BLaER1 treated with 17β-estradiol and CSF1 and Interleukin-3, amounts not matched to agents 10 nM and 100 nM (cell line): ENCODE data around the gene RTN4.
"Not testable (repeated sequence)": the region's sequence is repeated elsewhere in the genome, so short reads cannot be mapped to it uniquely, and the experiment has no call there.

Source experiments
- H3K27ac ChIP-seq, 11 experiments: shearing (Covaris generic); formaldehyde crosslinking; 2 replicates each; pipeline ENCODE4 v1.8.1; 2022
- H3K27me3 ChIP-seq, 11 experiments: shearing (Covaris generic); formaldehyde crosslinking; 2 replicates each; pipeline ENCODE4 v1.8.1; 2022
- H3K36me3 ChIP-seq, 11 experiments: shearing (Covaris generic); formaldehyde crosslinking; 2 replicates each; pipeline ENCODE4 v1.8.1; 2022
- H3K4me1 ChIP-seq, 10 experiments: shearing (Covaris generic); formaldehyde crosslinking; 2 replicates each; pipeline ENCODE4 v1.8.1; 2022
- H3K4me2 ChIP-seq, 11 experiments: shearing (Covaris generic); formaldehyde crosslinking; 2 replicates each; pipeline ENCODE4 v1.8.1; 2022
- H3K4me3 ChIP-seq, 10 experiments: shearing (Covaris generic); formaldehyde crosslinking; 2 replicates each; pipeline ENCODE4 v1.8.1; 2022
- H3K9ac ChIP-seq, 11 experiments: shearing (Covaris generic); formaldehyde crosslinking; 2 replicates each; pipeline ENCODE4 v1.8.1; 2022
- H3K9me3 ChIP-seq, 11 experiments: shearing (Covaris generic); formaldehyde crosslinking; replicated peaks in 1 of 11; 2 replicates each; pipeline ENCODE4 v1.8.1; 2022
- H4K20me1 ChIP-seq, 11 experiments: shearing (Covaris generic); formaldehyde crosslinking; 2 replicates each; pipeline ENCODE4 v1.8.1; 2022
- Cebpa-rat ChIP-seq, 11 experiments: shearing (Covaris generic); IDR thresholded peaks; 2 replicates each; pipeline ENCODE4 v1.8.1; 2022

The RTN4 gene

DNA sequence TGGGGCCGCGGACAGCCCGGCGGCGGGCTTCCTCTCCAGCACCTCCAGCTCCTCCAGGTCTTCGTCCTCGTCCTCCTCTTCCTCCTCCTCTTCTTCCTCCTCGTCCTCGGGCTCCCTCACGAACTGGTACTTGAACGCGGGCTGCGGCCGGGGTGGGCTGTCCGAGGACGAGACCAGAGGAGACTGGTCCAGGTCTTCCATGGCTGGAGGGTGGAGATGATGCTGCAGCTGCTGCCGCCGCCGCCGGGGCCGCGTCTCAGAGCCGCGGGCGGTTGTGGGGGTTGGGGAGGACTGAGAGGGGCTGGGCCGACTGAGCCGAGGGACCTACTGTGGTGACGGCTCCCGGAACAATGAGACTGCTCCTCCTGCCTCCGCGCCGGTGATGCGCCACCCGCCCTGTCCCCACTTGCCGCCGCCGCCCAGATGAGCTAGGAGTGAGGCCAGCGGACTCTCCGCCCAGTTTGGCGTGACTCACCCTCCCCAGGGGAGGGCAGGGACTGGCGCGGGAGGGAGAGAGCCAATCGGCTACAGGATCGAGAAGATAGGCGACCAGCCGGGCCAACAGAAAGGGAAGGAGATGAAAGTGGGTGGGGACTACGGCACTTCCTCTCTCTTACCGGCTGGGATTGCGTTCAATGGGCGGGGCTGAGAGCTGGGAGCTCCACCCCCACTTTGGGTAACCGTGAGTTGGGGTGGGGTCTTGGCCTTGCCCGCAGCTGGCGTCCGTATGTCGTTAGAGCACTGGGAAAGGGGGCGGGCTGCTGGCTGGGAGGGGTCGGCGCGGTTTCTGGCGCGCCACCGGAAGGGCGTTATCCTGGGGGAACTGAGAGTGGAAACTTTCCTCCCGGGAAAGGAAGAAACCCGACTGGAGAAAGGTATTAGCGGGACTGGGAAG, at the start of gene RTN4:
TSS of gene RTN4 (minus strand) at position 352 of the 895 bp plus-strand sequence. CDS start at position 201, 151 bp downstream.
- H3K9ac ChIP-seq: peak within 1 kb of the TSS; percentile 96 to 99 (median 97)
- peak within 1 kb of the TSS; percentile 85 to 97 (median 92) for H3K4me2 ChIP-seq
- no peaks in the 10 kb centered on the region for H3K9me3 ChIP-seq
- no peaks in the 10 kb centered on the region for H3K27me3 ChIP-seq
- peak within 1 kb of the TSS; percentile 93 to 100 (median 99) for H3K4me3 ChIP-seq
- peaks cover 34 to 49% (median 42%) of the 10 kb centered on the region in 10 experiments for H3K4me1 ChIP-seq
- H3K36me3 ChIP-seq: peaks cover 0 to 33% (median 13%) of the 10 kb centered on the region in 11 experiments; a peak in 13 of 22 replicates
- H4K20me1 ChIP-seq: peaks cover 26 to 47% (median 36%) of the 10 kb centered on the region in 11 experiments
- no peak for TF ChIP-seq Cebpa-rat (IDR thresholded peaks at IDR 0.05)
- peak within 1 kb of the TSS; percentile 89 to 99 (median 96) for H3K27ac ChIP-seq

DNA sequence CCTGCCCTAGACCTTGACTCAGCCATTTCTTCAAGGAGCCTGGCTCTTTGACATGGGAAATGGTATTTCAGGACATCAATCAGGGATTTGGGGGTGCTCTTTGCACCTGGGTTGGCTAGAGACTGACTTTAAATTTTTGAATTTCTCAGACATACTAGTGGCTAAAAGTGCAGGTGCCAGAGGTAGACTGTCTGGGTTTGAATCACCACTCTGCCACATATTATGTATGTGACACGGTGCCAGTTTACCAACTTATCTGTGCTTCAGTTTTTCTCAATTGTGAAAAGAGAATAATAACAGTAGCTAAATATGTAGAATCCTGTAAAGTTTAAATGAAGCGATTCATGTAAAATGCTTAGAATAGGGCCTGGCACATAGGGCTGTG, 49.2 kb upstream of the RTN4 start:
- peaks cover 0 to 8% (median 0%) of the 10 kb centered on the region in 11 experiments; a peak in 4 of 22 replicates for H3K9me3 ChIP-seq
- H3K9ac ChIP-seq: no peak overlapping the region; a peak in 1 of 22 replicates
- no peaks in the 10 kb centered on the region for H3K36me3 ChIP-seq
- TF ChIP-seq Cebpa-rat (IDR thresholded peaks at IDR 0.05): no peak
- peaks cover 52 to 71% (median 65%) of the 10 kb centered on the region in 10 experiments for H3K4me1 ChIP-seq
- H3K4me2 ChIP-seq: peak overlapping the region; percentile 50 to 85 (median 73)
- H3K27ac ChIP-seq: peak overlapping the region; percentile 24 to 79 (median 68); a peak in 19 of 22 replicates
- H3K27me3 ChIP-seq: no peaks in the 10 kb centered on the region
- H3K4me3 ChIP-seq: no peak overlapping the region
- H4K20me1 ChIP-seq: no peaks in the 10 kb centered on the region

- Histone ChIP-seq H3K27ac (0 out of 22 replicates have a peak overlapping the region, but pooled peaks of 1 of the 11 experiments have one; percentile 16), H4K20me1 (no peaks in the 10 kb centered on the region), H3K27me3 (no peaks in the 10 kb centered on the region), H3K4me1 (peaks cover 47 to 73% (median 62%) of the 10 kb centered on the region in 10 experiments), H3K9me3 (no peaks in the 10 kb centered on the region; a peak in 1 of 22 replicates), H3K36me3 (no peaks in the 10 kb centered on the region), H3K9ac (no peak overlapping the region), H3K4me2 (peak overlapping the region; percentile 4 to 44 (median 19); a peak in 16 of 22 replicates), H3K4me3 (no peak overlapping the region)
- TF ChIP-seq Cebpa-rat (IDR thresholded peaks at IDR 0.05): no peak
These were observed 47.5 kb upstream of the RTN4 start for GRCh38 chr2:55097461-55098410.

DNA sequence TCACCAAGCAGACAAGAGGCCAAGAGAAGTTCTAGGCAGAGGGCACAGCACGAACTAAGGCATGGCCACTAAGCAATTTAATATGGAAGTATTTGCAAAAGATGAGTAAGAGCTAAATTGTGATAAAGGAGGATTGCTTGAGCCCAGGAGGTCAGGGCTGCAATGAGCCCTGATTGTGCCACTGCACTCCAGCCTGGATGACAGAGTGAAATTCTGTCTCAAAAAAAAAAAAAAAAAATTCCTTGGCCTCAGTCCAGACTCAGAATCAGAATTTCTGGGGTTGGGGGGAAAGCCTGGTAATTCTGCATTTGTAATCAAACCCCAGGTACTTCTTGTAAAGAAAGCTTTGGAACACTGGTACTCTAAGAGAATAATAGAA, 46.8 kb upstream of the RTN4 start:
- Histone ChIP-seq H3K9ac (no peak overlapping the region), H3K36me3 (no peaks in the 10 kb centered on the region), H3K4me2 (peak overlapping the region; percentile 12 to 44 (median 19); a peak in 14 of 22 replicates), H4K20me1 (no peaks in the 10 kb centered on the region), H3K4me3 (no peak overlapping the region), H3K4me1 (peaks cover 41 to 73% (median 59%) of the 10 kb centered on the region in 10 experiments), H3K27ac (0 out of 22 replicates have a peak overlapping the region, but pooled peaks of 1 of the 11 experiments have one; percentile 16), H3K27me3 (no peaks in the 10 kb centered on the region), H3K9me3 (peaks cover 0 to 5% (median 3%) of the 10 kb centered on the region in 11 experiments; a peak in 14 of 22 replicates)
- no peak for TF ChIP-seq Cebpa-rat (IDR thresholded peaks at IDR 0.05)

DNA sequence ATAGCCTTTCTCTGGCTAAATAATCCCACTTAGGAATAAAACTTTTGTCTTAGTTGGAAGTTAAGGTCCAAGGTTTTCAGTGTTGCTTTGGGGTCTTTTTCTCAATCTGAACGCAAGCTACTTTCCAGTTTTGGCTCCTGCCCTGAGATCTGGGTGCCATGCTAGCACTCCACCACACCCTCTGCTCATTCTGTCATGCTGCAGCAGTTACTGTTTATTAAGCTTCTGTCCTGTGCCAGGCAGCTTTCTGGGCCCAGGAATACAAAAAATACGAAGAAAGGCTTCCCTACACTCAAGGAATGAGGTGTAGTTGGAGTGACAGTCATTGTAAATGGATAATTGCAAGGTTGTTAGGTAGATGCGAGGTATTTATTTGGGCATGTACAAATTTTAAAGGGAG, 46.3 kb upstream of the RTN4 start:
- H3K9me3 ChIP-seq: peaks cover 4 to 10% (median 8%) of the 10 kb centered on the region in 11 experiments; a peak in 19 of 22 replicates
- H3K27ac ChIP-seq: peak overlapping the region in 1 of 11 experiments; percentile 8; a peak in 1 of 22 replicates
- no peak for TF ChIP-seq Cebpa-rat (IDR thresholded peaks at IDR 0.05)
- no peaks in the 10 kb centered on the region for H3K36me3 ChIP-seq
- H3K9ac ChIP-seq: no peak overlapping the region
- no peak overlapping the region for H3K4me3 ChIP-seq
- H4K20me1 ChIP-seq: no peaks in the 10 kb centered on the region
- H3K4me1 ChIP-seq: peaks cover 38 to 69% (median 54%) of the 10 kb centered on the region in 10 experiments
- no peaks in the 10 kb centered on the region for H3K27me3 ChIP-seq
- H3K4me2 ChIP-seq: peak overlapping the region in 3 of 11 experiments; percentile 13 to 44 (median 32); a peak in 4 of 22 replicates

GRCh38 chr2:55093381-55093780, 43.1 kb upstream of the RTN4 start:
- H3K9ac ChIP-seq: peak overlapping the region in 1 of 11 experiments; percentile 21; a peak in 1 of 22 replicates
- H3K27ac ChIP-seq: peak overlapping the region in 7 of 11 experiments; percentile 2 to 60 (median 33); a peak in 8 of 22 replicates
- H3K36me3 ChIP-seq: no peaks in the 10 kb centered on the region
- H3K4me2 ChIP-seq: peak overlapping the region in 9 of 11 experiments; percentile 26 to 78 (median 48); a peak in 18 of 22 replicates
- no peak overlapping the region for H3K4me3 ChIP-seq
- H3K4me1 ChIP-seq: peaks cover 14 to 71% (median 48%) of the 10 kb centered on the region in 10 experiments
- no peaks in the 10 kb centered on the region for H4K20me1 ChIP-seq
- no peaks in the 10 kb centered on the region for H3K27me3 ChIP-seq
- TF ChIP-seq Cebpa-rat (IDR thresholded peaks at IDR 0.05): no peak
- H3K9me3 ChIP-seq: peaks cover 13 to 21% (median 18%) of the 10 kb centered on the region in 11 experiments; a peak in 21 of 22 replicates

DNA sequence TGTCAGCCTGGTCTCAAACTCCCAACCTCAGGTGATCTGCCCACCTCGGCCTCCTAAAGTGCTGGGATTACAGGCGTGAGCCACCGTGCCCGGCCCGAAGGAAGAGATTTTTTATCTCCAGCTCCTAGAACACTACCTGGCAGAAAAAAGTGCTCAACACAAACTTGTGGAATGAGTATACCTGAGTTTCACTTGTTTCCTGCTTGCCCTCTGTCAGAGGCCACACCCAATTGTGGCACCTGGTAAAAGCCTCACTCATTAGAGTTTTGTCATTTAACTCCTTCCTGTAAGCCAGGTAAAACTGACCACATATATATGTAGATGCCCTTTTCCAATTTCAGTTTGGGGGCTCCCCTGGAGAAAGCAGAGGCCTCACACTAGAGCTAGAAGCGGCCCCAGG, 42.2 kb upstream of the RTN4 start:
- no peak for TF ChIP-seq Cebpa-rat (IDR thresholded peaks at IDR 0.05)
- H3K9ac ChIP-seq: no peak overlapping the region
- H3K4me2 ChIP-seq: peak overlapping the region in 2 of 11 experiments; percentile 27 to 78; a peak in 2 of 22 replicates

DNA sequence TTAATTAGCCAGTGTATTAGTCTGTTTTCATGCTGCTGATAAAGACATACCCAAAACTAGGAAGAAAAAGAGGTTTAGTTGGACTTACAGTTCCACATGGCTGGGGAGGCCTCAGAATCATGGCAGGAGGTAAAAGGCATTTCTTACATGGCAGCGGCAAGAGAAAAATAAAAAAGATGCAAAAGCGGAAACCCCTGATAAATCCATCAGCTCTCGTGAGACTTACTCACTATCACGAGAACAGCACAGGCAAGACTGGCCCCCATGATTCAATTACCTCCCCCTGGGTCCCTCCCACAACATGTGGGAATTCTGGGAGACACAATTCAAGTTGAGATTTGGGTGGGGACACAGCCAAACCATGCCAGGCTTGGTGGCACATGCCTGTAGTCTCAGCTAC, 41.4 kb upstream of the RTN4 start:
- not testable (repeated sequence) for H4K20me1 ChIP-seq, H3K36me3 ChIP-seq, H3K27me3 ChIP-seq, H3K9ac ChIP-seq
- Histone ChIP-seq H3K9me3 (peaks cover 13 to 21% (median 18%) of the 10 kb centered on the region in 11 experiments; a peak in 21 of 22 replicates), H3K4me1 (peaks cover 0 to 67% (median 42%) of the 10 kb centered on the region in 10 experiments; a peak in 17 of 20 replicates), H3K4me2 (peak overlapping the region in 1 of 11 experiments; percentile 59; a peak in 3 of 22 replicates), H3K4me3 (peak overlapping the region in 1 of 10 experiments; percentile 35; a peak in 2 of 20 replicates), H3K27ac (peak overlapping the region in 5 of 11 experiments; percentile 37 to 64 (median 49); a peak in 8 of 22 replicates)

More for the DNA sequence above, 42.2 kb upstream of the RTN4 start:
- peaks cover 6 to 72% (median 47%) of the 10 kb centered on the region in 10 experiments for H3K4me1 ChIP-seq
- no peaks in the 10 kb centered on the region for H3K27me3 ChIP-seq
- no peak overlapping the region for H3K4me3 ChIP-seq
- H3K27ac ChIP-seq: peak overlapping the region in 5 of 11 experiments; percentile 1 to 60 (median 11); a peak in 5 of 22 replicates
- peaks cover 13 to 21% (median 18%) of the 10 kb centered on the region in 11 experiments; a peak in 21 of 22 replicates for H3K9me3 ChIP-seq
- H3K36me3 ChIP-seq: no peaks in the 10 kb centered on the region
- H4K20me1 ChIP-seq: no peaks in the 10 kb centered on the region
